ENCODE measurements around the gene PROZ.
A peak's percentile ranks its signal among the peaks of the same experiment; 100 is the strongest.

PROZ gene

GRCh38 chr13:113126265-113127150 is 31.9 kb upstream of the PROZ start:
- H3K4me3 Mint-ChIP-seq, result no peak overlapping the region
- H3K27me3 Mint-ChIP-seq, result peaks cover 7% of the 10 kb centered on the region
- no peaks in the 10 kb centered on the region for H3K4me1 Mint-ChIP-seq (ENCODE audit: low read depth)
- no peaks in the 10 kb centered on the region for H3K9me3 Mint-ChIP-seq (ENCODE audit: low read depth)
- no peak overlapping the region for H3K27ac Mint-ChIP-seq
- no peaks in the 10 kb centered on the region for H3K36me3 Mint-ChIP-seq

- H3K4me3 Mint-ChIP-seq, result peak overlapping the region; percentile 36
- no peak overlapping the region for H3K27ac Mint-ChIP-seq
- H3K36me3 Mint-ChIP-seq, result no peaks in the 10 kb centered on the region
- peaks cover 7% of the 10 kb centered on the region for H3K27me3 Mint-ChIP-seq
- no peaks in the 10 kb centered on the region for H3K9me3 Mint-ChIP-seq (ENCODE audit: low read depth)
- H3K4me1 Mint-ChIP-seq (ENCODE audit: low read depth), result no peaks in the 10 kb centered on the region
Observed at GRCh38 chr13:113129480-113129879, 29.0 kb upstream of the PROZ start.

- Mint-ChIP-seq H3K4me1 (ENCODE audit: low read depth) (no peaks in the 10 kb centered on the region), H3K36me3 (no peaks in the 10 kb centered on the region), H3K27ac (no peak overlapping the region), H3K27me3 (peaks cover 7% of the 10 kb centered on the region), H3K9me3 (ENCODE audit: low read depth) (no peaks in the 10 kb centered on the region), H3K4me3 (peak overlapping the region; percentile 69)
Observed at GRCh38 chr13:113129921-113130750, 28.3 kb upstream of the PROZ start.

GRCh38 chr13:113135281-113135760 is 23.1 kb upstream of the PROZ start:
- Mint-ChIP-seq H3K27me3 (no peaks in the 10 kb centered on the region), H3K4me1 (ENCODE audit: low read depth) (no peaks in the 10 kb centered on the region)

GRCh38 chr13:113137691-113138298 is 20.7 kb upstream of the PROZ start:
- H3K36me3 Mint-ChIP-seq, result no peaks in the 10 kb centered on the region

More at GRCh38 chr13:113135281-113135760, 23.1 kb upstream of the PROZ start:
- no peak overlapping the region for H3K27ac Mint-ChIP-seq
- H3K9me3 Mint-ChIP-seq (ENCODE audit: low read depth), result no peaks in the 10 kb centered on the region
- H3K4me3 Mint-ChIP-seq, result no peak overlapping the region
- H3K36me3 Mint-ChIP-seq, result no peaks in the 10 kb centered on the region

GRCh38 chr13:113138792-113139551 is 19.5 kb upstream of the PROZ start:
- no peak overlapping the region for H3K4me3 Mint-ChIP-seq
- H3K36me3 Mint-ChIP-seq, result no peaks in the 10 kb centered on the region
- no peaks in the 10 kb centered on the region for H3K27me3 Mint-ChIP-seq
- no peaks in the 10 kb centered on the region for H3K9me3 Mint-ChIP-seq (ENCODE audit: low read depth)
- no peaks in the 10 kb centered on the region for H3K4me1 Mint-ChIP-seq (ENCODE audit: low read depth)
- no peak overlapping the region for H3K27ac Mint-ChIP-seq

More at GRCh38 chr13:113137691-113138298, 20.7 kb upstream of the PROZ start:
- H3K27me3 Mint-ChIP-seq, result no peaks in the 10 kb centered on the region
- H3K27ac Mint-ChIP-seq, result no peak overlapping the region
- no peaks in the 10 kb centered on the region for H3K9me3 Mint-ChIP-seq (ENCODE audit: low read depth)
- no peaks in the 10 kb centered on the region for H3K4me1 Mint-ChIP-seq (ENCODE audit: low read depth)
- H3K4me3 Mint-ChIP-seq, result no peak overlapping the region

GRCh38 chr13:113139577-113139976 is 18.9 kb upstream of the PROZ start:
- H3K4me3 Mint-ChIP-seq, result no peak overlapping the region
- H3K4me1 Mint-ChIP-seq (ENCODE audit: low read depth), result no peaks in the 10 kb centered on the region
- H3K27ac Mint-ChIP-seq, result no peak overlapping the region
- no peaks in the 10 kb centered on the region for H3K27me3 Mint-ChIP-seq
- H3K9me3 Mint-ChIP-seq (ENCODE audit: low read depth), result no peaks in the 10 kb centered on the region
- no peaks in the 10 kb centered on the region for H3K36me3 Mint-ChIP-seq

GRCh38 chr13:113140677-113141600 is 17.5 kb upstream of the PROZ start:
- no peak overlapping the region for H3K27ac Mint-ChIP-seq

GRCh38 chr13:113141601-113141970 is 16.9 kb upstream of the PROZ start:
- Mint-ChIP-seq H3K4me1 (ENCODE audit: low read depth) (no peaks in the 10 kb centered on the region), H3K9me3 (ENCODE audit: low read depth) (no peaks in the 10 kb centered on the region), H3K27me3 (no peaks in the 10 kb centered on the region), H3K36me3 (no peaks in the 10 kb centered on the region), H3K27ac (no peak overlapping the region), H3K4me3 (no peak overlapping the region)

More at GRCh38 chr13:113140677-113141600, 17.5 kb upstream of the PROZ start:
- H3K36me3 Mint-ChIP-seq, result no peaks in the 10 kb centered on the region
- H3K4me1 Mint-ChIP-seq (ENCODE audit: low read depth), result no peaks in the 10 kb centered on the region
- H3K27me3 Mint-ChIP-seq, result no peaks in the 10 kb centered on the region
- no peaks in the 10 kb centered on the region for H3K9me3 Mint-ChIP-seq (ENCODE audit: low read depth)
- H3K4me3 Mint-ChIP-seq, result no peak overlapping the region

- H3K4me1 Mint-ChIP-seq (ENCODE audit: low read depth), result no peaks in the 10 kb centered on the region
- no peaks in the 10 kb centered on the region for H3K9me3 Mint-ChIP-seq (ENCODE audit: low read depth)
- no peaks in the 10 kb centered on the region for H3K36me3 Mint-ChIP-seq
- no peak overlapping the region for H3K27ac Mint-ChIP-seq
- no peak overlapping the region for H3K4me3 Mint-ChIP-seq
- H3K27me3 Mint-ChIP-seq, result no peaks in the 10 kb centered on the region
Observed at GRCh38 chr13:113142876-113143275, 15.6 kb upstream of the PROZ start.

- H3K36me3 Mint-ChIP-seq, result no peaks in the 10 kb centered on the region
- H3K4me1 Mint-ChIP-seq (ENCODE audit: low read depth), result no peaks in the 10 kb centered on the region
- no peaks in the 10 kb centered on the region for H3K27me3 Mint-ChIP-seq
- no peak overlapping the region for H3K4me3 Mint-ChIP-seq
- no peak overlapping the region for H3K27ac Mint-ChIP-seq
- H3K9me3 Mint-ChIP-seq (ENCODE audit: low read depth), result no peaks in the 10 kb centered on the region
Observed at GRCh38 chr13:113143466-113144254, 14.8 kb upstream of the PROZ start.

GRCh38 chr13:113144255-113144629 is 14.2 kb upstream of the PROZ start:
- H3K4me1 Mint-ChIP-seq (ENCODE audit: low read depth), result no peaks in the 10 kb centered on the region
- H3K36me3 Mint-ChIP-seq, result no peaks in the 10 kb centered on the region
- H3K9me3 Mint-ChIP-seq (ENCODE audit: low read depth), result no peaks in the 10 kb centered on the region
- H3K27ac Mint-ChIP-seq, result no peak overlapping the region
- H3K27me3 Mint-ChIP-seq, result no peaks in the 10 kb centered on the region
- H3K4me3 Mint-ChIP-seq, result no peak overlapping the region

GRCh38 chr13:113145496-113145895 is 13.0 kb upstream of the PROZ start:
- Mint-ChIP-seq H3K27ac (peak overlapping the region; percentile 28), H3K4me3 (no peak overlapping the region), H3K4me1 (ENCODE audit: low read depth) (no peaks in the 10 kb centered on the region), H3K36me3 (no peaks in the 10 kb centered on the region), H3K9me3 (ENCODE audit: low read depth) (no peaks in the 10 kb centered on the region), H3K27me3 (no peaks in the 10 kb centered on the region)
